RPMI8226 (cell line): ENCODE results near the gene CERS1.
A peak's percentile ranks its signal among the peaks of the same experiment; 100 is the strongest.
"Not testable (repeated sequence)": the region's sequence is repeated elsewhere in the genome, so short reads cannot be mapped to it uniquely, and the experiment has no call there.

ENCODE experiments used
- DNase-seq: peaks from one replicate; pipeline ENCODE4 v3.0.0-alpha.2; 2015

The CERS1 gene

GRCh38 chr19:18917593-18917992, 21.6 kb upstream of the CERS1 start:
- not testable (repeated sequence) for DNase-seq

- peak; percentile 66 for DNase-seq
Observed at GRCh38 chr19:18915639-18916038, 19.7 kb upstream of the CERS1 start.

GRCh38 chr19:18913466-18913865, 17.5 kb upstream of the CERS1 start:
- no peak for DNase-seq

- no peak for DNase-seq
Observed at GRCh38 chr19:18912933-18913332, 17.0 kb upstream of the CERS1 start.

GRCh38 chr19:18910801-18911436, 15.0 kb upstream of the CERS1 start:
- DNase-seq = no peak

- no peak for DNase-seq
Observed at GRCh38 chr19:18910010-18910409, 14.1 kb upstream of the CERS1 start.

GRCh38 chr19:18908917-18909619, 13.1 kb upstream of the CERS1 start:
- DNase-seq = no peak

GRCh38 chr19:18906605-18907519, 10.9 kb upstream of the CERS1 start:
- no peak for DNase-seq

- no peak for DNase-seq
Observed at GRCh38 chr19:18905513-18906236, 9.7 kb upstream of the CERS1 start.

- no peak for DNase-seq
Observed at GRCh38 chr19:18905058-18905456, 9.1 kb upstream of the CERS1 start.

- no peak for DNase-seq
Observed at GRCh38 chr19:18904334-18905057, 8.5 kb upstream of the CERS1 start.

- no peak for DNase-seq
Observed at GRCh38 chr19:18903156-18904037, 7.4 kb upstream of the CERS1 start.

- not testable (repeated sequence) for DNase-seq
Observed at GRCh38 chr19:18902519-18902918, 6.6 kb upstream of the CERS1 start.

GRCh38 chr19:18901491-18901890, 5.5 kb upstream of the CERS1 start:
- no peak for DNase-seq

- DNase-seq = no peak
Observed at GRCh38 chr19:18900700-18901481, 4.9 kb upstream of the CERS1 start.

GRCh38 chr19:18899624-18900560, 3.9 kb upstream of the CERS1 start:
- DNase-seq = no peak

GRCh38 chr19:18898607-18899408, 2.9 kb upstream of the CERS1 start:
- no peak for DNase-seq

- DNase-seq = no peak
Observed at GRCh38 chr19:18898081-18898606, 2.2 kb upstream of the CERS1 start.
